RPMI8226 (cell line): Measurements from ENCODE around the gene TPRA1.

ENCODE experiments used
- DNase-seq: peaks from one replicate; pipeline ENCODE4 v3.0.0-alpha.2; 2015

TPRA1 gene

DNA sequence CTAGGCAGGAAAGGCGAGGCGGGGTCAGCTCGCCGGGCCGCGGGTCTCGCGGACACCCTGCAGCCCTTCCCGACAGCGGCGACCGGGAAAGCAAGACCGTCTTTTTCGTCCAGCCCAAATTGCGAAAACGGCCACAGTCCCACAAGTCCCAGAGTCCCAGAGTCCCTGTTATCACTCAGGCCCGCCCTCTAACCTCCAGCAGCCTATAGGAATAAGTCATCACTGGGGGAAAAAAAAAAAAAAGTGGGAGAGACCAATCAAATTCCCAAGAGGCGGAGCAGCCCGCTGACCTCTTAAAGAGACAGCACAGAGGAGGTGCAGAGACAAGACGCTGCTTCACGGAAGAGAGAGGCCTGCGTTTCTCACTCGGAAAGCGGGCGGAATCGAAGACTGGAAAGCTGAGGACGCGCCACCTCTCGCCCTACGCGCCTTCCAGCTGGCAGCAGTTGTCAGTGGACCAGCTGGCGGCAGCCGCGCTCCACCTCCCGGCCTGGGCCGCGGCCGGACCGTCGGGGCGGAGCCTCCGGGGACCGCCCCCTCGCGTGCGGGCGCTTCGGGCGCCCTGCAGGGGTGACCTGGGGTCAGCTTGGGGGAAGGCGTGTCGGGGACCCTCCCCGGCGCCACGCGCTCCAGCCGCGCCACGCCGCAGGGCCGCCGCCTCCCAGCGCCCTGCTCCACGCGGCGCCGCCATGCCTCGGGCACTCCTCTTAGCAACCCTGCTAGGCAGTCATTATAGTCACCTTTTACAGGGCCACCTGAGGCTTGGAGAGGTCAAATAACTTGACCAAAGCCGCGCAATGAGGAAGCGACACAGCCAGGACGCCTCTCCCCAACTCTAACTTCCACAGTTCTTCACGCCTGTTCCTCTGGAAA lies at the start of gene TPRA1:
Gene TPRA1 (minus strand): TSS at position 141 of the 873 bp plus-strand sequence. CDS start 10,587 bp downstream, outside the sequence.
- DNase-seq, result peak; percentile 96

DNA sequence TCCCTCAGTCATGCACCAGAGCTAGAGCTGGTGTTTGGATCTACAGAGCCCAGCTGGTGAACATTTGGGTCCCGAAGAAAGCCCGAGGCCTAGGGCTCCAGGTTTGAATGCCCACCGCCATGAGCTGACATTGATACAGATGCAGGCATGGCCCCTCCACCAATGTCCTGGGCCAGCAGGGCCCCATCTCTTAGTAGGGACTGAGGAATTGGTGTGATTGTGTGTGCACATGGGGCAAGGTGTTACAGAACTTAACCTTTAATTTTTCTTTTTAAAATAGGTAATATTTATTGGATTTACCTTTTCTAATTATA lies 49.5 kb upstream of the TPRA1 start:
- DNase-seq, result no peak

DNA sequence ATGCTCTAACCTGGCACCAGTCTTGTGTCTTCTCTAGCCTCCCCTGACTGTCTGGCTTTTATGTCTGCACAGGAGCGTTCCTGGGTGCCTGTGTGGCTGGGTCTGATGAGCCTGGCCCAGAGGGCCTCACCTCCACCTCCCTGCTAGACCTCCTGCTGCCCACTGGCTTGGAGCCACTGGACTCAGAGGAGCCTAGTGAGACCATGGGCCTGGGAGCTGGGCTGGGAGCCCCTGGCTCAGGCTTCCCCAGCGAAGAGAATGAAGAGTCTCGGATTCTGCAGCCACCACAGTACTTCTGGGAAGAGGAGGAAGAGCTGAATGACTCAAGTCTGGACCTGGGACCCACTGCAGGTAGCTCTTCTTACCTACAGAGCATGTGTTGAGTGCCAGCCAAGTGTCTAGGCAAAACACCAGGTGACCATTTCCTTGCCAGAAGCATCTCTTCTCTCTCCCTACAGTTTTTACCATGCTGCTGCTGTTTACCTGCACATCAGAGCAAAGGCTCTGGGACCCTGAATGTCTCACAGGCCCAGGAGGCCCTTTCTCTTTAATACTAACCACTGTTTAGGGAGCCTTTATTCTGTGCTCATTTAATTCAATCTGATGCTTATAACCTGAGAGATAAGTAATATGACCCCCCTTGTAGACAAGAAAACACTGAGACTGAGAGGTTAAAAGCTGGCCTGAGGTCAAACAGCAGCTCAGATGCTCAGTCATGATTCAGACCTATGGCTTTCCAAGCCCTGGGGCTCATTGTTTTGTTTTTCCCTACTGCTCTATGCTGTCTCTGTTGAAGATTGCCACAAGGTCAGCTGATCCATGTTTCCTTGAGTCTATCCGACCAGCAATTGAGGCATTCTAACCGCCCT lies 48.9 kb upstream of the TPRA1 start:
- DNase-seq, result no peak

DNA sequence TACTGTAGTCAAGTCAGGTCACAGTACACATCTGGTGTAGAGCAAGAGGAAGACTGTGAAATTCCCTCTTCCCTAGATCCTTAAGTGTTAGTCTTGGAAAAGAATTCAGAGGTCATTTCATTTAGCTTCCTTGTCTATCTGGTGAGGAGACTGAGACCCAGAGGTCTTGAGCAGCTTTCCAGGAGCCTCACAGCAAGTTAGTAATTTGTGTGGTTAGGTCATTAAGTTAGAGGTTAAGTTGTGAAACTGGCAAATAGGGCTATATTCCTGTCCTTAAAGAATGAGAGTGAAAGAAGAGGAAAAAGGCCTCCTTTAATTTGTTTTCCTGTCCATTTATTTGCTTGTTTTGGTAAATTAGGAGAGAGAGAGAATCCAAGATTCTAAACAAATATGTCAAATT lies 47.4 kb upstream of the TPRA1 start:
- DNase-seq, result no peak

DNA sequence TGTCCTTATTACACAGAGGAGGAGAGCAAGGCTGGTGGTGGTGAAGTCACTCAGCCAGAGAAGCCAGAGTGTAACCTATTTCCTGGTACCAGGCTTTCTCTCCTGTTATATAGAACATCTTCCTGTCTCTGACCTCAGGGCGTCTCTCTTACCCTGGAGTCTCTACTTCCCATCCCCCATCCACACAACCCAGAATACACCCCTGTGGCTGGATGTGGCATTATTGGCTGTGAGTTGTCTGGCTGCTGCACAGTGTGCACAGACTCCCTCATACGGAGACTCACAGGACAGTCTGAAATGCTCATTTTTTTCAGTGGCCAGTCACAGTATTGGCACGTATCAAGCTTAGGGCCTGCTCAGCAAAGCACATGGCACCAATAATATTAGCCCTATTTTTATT lies 47.0 kb upstream of the TPRA1 start:
- DNase-seq, result peak; percentile 8

DNA sequence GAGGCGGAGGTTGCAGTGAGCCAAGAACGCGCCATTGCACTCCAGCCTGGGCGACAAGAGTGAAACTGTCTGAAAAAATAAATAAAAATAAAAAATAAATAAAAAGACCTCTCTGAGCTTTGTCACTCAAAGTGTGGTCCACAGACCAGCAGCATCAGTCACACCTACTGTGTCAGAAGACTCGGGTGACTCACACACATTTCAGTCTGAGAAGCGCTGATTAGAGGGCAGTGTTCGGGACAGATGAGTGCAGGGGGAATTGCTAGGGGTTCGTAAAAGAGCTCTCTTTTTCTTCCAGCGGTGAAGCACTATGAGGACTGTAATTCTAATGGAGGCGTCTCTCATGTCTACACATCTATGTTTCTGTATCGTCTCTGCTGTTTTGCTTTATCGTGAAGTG lies 44.1 kb upstream of the TPRA1 start:
- no peak for DNase-seq

DNA sequence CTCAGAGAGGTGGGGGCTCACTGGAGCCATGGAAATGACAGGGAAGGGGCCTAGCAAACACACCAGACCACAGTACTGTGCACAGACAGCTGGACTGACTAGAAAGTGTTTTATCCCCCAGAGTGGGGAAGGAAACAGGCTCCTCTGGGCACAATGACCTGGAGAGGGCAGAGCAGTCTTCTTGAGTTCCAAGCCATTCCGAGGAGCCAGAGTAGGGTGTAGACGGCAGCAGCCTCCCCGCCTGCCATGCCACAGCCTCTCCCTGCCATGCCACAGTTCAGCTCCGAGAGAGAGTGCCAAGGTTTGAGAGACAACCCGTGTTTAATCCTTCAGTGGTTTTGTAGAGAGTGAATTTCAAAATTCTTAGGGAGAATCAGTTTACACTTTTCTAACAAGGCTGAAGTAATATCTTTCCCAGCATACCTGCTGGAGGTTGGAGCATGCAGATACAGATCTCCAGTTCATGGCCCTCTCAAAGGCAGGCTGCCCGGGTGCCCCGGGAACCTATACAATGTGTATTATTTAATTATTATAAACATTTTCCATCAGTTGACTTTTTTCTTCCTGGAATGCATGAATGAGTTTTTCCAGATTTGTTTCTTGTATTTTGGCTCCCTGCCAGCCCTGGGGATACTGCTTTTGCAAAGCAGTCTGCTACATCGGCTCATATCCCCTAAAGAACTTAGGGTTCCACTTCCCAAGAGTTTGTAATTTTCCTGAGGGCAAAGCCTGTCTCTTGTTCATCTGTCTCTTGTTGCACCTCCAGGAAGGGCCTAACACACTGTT lies 41.7 kb upstream of the TPRA1 start:
- DNase-seq, result no peak

DNA sequence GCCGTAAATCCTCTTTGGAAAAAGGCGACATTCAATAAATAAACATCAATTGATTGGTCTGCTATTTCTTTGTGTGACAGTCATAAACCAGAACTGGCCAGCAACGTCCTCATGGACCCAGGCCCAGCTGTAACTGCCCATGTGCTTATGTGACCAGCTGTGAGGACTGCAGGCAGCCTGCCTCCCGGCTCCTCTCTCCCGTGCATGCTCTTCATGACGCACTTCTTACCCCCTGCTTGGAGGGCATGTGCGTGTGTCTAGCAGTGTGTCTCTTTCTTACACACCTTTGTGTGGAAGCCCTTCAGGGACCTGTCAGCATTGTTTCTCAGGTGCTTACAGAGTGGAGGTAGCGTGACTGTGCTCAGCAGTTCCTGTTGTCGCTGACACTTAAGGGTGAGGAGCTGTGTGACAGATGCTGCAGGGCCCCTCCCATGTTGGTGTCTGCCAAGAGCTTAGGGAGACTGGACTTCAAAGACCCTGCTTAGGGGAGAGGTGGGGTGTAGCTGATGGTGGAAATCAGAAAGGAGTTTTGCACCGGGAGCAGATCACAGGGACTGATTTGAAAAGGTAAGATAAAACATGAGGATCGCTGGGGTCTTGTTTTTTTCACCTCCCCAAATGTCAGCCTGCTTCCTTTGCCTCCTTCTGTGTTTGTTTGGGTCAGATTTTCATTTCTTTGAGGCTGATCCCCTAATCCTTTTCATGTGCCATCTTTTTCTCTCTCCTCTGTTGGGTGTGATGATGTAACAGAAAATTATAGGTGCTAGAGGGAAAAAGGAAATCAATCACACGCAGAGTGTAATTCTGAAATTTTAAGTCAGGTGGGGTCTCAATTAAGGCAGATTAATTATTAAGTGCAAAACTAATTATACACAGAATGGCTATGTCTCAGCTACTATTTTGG lies 40.5 kb upstream of the TPRA1 start:
- no peak for DNase-seq

DNA sequence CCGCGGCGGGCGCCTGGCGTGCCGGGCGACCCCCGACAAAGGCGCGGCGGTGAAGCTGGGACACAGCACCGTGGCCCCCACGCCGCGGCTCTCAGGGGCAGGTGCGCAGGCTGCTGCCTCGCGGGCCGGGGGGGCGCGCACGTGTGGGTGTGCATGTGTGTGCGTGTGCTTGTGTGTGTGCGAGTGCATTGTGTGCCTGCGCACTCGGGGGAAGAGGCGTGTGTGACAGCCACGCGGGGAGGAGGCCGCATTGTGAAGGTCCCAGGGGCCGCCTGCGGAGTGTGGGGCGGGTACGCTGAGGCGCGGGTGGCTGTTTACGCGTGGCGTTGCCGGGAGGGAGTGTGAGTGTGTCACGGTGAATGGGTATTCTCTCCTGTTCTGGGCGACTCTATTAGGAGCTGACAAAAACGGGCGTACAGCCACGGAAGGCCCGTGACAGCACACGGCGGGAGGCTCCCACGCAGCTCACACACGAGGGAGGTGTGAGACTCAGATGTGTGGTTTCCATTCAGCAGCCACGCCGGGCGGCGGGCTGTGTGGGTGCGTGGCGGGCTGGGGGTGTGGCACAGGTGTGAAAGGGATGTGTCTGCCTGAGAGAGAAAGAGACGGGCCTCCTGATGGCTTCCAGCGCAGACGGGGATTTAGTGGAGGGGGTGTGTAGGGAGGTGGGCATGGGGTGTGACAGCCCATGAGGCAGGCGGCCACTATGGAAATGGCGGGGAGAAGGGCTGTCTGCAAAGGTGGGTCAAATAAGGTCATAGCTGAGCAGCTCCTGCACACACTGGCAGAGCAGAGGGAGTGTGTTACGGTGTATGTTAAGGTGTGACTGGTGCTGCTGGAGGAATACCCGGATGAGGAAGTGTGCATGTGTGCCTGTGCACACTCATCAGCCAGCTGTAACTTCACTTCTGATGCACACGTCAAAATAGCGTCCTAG lies 39.2 kb upstream of the TPRA1 start:
- DNase-seq, result peak; percentile 73

DNA sequence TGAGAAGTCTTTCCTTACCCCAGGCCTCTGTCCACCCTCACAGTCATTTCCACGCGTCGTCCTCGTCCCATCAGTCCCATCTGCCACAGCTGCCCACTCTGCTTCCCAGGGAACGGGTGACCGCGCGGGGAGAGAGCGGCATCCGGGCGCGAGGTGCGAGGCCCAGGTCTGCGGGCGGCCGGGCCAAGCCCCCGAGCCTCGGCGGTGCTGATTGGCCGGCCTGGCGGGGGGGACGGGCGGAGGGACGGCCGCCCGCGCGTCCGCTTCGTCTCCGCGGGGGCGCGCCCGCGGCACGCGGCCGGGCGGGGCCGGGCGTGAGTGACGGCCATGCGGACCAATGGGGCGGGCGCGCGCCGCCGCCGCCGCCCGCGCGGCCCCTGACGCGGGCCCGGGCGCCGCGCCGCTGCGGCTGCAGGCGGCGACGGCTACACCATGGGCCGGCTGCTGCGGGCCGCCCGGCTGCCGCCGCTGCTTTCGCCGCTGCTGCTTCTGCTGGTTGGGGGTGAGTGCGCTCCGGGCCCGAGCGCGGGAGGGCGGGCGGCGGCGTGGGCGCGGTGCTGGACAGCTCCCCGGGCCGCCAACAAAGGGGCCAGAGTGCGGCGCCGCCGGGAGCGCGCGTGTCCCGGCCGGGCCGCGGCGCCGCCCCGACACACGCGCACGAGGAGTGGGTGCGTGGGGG lies 38.4 kb upstream of the TPRA1 start, which contains the start of gene PODXL2:
Gene PODXL2 (plus strand): TSS at position 398 of the 679 bp plus-strand sequence. CDS start 35 bp downstream, at position 433.
- DNase-seq, result peak; percentile 82

DNA sequence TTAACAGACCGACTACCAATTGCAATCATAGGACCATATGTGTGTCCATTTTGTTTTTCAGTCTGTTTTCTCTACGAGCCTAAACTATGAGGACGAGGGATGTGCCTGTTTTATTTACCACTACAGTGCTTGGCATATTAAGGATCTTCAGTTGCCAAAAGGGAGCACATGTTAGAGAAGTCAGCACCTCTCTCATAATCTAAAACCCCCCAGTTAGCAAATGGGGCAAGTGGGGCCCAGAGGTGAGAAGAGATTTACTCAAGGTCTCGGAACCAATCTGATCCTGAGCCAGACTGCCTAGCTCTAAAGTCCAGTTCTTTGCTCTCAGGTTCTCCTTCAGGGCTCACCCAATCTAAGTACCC lies 37.9 kb upstream of the TPRA1 start:
- DNase-seq, result no peak

DNA sequence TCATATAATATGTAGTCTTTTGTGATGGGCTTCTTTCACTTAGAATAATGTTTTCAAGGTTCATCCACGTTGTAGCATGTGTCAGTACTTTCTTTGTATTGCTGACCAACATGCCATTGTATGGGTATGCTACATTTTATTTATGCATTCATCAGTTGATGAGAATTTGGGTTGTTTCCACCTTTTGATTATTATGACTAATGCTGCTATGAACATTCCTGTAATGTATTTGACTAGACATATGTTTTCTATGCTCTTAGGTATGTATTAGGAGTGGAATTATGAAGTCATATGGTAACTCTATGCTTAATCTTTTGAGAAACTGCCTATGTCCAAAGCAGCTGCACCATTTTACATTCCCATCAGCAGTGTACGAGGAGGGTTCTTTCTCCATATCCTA lies 35.3 kb upstream of the TPRA1 start:
- no peak for DNase-seq

DNA sequence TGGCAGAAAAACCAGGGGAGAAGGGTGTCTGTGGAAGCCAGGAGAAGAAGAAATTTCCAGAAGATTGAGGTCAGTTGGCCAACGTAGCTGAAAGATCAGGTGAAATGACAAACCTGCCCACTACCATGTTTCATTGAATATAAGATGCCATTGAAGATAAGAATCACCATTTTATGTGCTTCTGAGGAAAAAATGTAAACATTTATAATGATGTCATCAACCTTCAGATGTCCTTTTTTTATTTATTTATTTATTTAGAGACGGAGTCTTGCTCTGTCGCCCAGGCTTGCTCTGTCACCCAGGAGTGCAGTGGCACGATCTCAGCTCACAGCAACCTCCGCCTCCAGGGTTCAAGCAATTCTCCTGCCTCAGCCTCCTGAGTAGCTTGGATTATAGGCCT lies 33.5 kb upstream of the TPRA1 start:
- no peak for DNase-seq

DNA sequence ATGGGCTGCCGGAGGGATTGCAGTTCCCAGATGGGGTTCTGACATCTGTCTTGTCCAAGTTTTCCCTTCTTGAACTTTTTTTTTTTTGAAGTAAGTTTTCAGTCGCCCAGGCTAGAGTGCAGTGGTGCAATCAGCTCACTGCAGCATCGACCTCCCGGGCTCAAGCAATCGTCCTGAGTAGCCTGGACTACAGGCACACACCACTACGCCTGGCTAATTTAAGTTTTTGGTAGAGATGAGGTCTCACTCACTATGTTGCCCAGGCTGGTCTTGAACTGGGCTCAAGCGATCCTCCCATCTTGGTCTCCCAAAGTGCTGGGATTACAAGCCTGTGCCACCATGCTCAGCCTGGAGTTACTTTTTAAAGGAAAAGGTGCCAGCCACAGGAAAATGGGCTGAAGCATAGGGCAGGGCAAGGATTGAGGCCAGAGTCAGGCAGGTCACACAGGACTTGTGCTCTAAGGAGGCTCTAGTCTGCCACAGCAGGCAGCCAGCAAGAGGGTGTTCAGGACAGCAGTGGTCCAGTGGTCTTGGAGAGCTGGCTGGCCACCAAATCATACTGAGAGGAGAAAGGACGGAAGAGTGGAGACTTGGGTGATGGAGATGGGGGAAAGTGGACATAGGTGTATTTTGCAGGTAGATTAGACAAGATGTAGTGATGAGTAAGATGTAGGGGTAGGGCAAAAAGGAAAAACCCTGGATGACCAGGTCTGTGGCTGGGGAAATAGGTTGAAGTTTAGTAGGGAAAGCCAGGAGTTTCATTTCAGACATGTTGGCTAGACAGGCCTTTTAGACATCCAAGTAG lies 32.4 kb upstream of the TPRA1 start:
- no peak for DNase-seq

DNA sequence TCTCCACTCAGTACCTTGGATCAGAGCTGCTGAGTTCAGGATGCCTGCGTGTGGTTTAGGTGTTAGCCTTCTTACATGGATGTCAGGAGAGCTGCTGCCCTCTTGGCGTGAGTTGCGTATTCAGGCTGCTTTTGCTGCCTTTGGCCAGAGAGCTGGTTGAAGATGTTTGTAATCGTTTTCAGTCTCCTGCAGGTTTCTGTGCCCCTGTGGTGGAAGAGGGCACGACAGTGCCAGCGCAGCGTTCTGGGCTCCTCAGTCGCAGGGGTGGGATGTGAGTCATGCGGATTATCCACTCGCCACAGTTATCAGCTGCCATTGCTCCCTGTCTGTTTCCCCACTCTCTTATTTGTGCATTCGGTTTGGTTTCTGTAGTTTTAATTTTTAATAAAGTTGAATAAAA lies 31.5 kb upstream of the TPRA1 start:
- no peak for DNase-seq

DNA sequence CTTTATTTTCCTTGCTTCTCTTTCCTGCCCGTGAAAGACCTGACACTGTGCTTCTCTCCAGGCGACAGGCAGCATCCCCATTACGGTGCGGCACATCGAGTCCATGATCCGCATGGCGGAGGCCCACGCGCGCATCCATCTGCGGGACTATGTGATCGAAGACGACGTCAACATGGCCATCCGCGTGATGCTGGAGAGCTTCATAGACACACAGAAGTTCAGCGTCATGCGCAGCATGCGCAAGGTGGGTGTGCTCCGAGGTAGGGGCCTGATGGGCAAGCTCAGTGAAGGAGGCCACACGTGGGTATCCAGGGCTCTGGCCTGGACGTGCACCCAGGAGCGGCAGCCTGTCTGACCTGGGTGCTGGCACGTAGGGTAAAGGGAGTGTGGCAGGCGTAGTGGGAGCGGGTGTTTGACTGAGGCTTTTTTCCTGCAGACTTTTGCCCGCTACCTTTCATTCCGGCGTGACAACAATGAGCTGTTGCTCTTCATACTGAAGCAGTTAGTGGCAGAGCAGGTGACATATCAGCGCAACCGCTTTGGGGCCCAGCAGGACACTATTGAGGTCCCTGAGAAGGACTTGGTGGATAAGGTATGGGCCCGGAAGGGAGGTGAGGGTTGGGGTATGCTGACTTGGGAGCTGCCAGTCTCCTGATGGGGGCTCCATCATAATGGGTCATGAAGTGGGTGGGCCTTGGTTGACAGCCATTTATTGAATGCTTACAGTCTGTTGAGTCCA lies 30.3 kb upstream of the TPRA1 start:
- no peak for DNase-seq

DNA sequence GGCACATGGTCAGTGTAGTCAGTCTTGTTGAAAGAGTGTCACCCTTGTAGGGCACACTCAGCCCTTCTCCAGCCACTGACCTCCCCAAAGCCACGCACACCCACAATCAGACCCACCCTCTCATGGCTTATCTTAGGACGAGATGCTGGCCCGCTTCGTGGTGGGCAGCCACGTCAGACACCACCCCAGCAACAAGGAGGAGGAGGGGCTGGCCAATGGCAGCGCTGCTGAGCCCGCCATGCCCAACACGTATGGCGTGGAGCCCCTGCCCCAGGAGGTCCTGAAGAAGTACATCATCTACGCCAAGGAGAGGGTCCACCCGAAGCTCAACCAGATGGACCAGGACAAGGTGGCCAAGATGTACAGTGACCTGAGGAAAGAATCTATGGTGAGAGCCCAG lies 28.4 kb upstream of the TPRA1 start:
- DNase-seq, result no peak

DNA sequence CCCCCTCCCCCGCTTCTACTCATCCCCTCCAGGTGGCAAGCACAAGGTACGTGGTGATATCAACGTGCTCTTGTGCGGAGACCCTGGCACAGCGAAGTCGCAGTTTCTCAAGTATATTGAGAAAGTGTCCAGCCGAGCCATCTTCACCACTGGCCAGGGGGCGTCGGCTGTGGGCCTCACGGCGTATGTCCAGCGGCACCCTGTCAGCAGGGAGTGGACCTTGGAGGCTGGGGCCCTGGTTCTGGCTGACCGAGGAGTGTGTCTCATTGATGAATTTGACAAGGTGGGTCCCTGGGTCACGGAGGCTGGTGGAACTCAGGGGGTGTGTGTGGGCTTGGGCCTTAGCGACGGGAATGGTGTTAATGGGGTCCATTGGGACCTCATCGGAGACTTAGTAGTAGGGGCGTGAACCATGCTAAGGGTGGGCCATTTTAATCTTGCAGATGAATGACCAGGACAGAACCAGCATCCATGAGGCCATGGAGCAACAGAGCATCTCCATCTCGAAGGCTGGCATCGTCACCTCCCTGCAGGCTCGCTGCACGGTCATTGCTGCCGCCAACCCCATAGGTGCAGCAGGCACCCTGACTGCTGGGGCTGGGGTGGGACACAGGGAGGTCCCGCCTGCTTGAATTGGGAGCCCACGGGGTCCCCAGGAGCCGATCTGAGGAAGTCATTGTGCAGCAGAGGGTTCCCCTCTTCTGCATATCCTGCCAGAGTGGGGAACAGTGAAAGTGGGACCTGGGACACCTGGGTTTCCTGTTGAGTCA lies 26.5 kb upstream of the TPRA1 start:
- DNase-seq, result no peak
